GM08714 (cell line): ENCODE results near the gene ASXL1.
"Not testable (repeated sequence)": the region's sequence is repeated elsewhere in the genome, so short reads cannot be mapped to it uniquely, and the experiment has no call there.

Experiments
- H3K4me3 ChIP-seq: fragments of 200-500 bp; sonication (Bioruptor generic); 2 replicates; pipeline ENCODE4 v1.5.1; 2014; ENCODE audit warnings: mild to moderate bottlenecking, low read length, inconsistent platforms
- ZNF274 ChIP-seq: IDR thresholded peaks from 2 replicates; pipeline ENCODE4 v1.6.1; 2012; ENCODE audit warnings: mild to moderate bottlenecking, low read depth, low read length

The ASXL1 gene

DNA sequence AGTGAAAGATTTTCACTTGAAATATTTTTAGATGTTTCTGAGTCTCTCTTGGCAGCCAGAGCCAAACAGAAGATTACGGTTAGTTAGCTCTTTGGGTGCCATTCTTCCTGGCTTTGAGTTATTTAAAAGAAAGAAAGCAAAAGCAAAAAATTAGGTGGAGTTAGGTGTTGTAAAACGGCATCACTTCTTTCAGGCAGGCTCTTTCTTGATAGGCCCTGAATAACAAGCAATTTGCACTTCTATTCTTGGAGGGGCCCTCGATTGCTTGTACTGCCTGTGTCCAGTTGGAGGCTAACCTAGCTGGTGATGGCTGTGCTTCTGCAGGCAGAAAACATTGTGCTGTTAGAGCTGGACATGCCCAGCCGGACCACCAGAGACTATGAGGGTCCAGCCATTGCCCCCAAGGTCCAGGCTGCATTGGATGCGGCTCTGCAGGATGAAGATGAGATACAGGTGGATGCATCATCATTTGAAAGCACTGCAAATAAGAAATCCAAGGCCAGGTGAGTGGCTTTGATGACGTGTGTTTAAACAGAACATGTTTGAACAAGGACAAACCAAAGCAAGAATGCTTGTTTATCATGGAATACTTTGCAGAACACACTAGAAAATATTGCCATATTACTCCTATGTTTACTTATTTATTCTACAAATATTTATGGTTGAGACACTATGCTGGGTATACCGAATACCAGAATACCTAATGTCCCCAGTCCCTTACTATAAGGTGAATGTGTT lies 28.1 kb upstream of the ASXL1 start:
- H3K4me3 ChIP-seq = no peak overlapping the region
- no peak for TF ChIP-seq ZNF274

DNA sequence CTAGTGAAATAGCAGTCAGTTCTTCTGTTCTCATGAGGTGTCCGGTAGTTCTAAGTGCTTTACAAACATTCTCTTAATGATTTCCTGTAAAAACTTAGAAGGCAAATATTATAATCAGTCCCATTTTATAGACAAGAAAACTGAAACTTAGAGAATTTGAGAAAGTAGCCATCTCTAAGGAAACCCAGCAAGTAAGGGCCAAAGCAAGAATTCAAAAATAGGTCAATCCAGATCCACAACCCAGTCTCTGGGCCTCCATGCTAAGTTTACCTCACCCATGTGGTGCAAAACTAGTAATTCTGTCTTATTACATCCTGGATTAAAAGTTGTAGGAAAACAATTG lies 27.6 kb upstream of the ASXL1 start:
- TF ChIP-seq ZNF274 = no peak
- no peak overlapping the region for H3K4me3 ChIP-seq

DNA sequence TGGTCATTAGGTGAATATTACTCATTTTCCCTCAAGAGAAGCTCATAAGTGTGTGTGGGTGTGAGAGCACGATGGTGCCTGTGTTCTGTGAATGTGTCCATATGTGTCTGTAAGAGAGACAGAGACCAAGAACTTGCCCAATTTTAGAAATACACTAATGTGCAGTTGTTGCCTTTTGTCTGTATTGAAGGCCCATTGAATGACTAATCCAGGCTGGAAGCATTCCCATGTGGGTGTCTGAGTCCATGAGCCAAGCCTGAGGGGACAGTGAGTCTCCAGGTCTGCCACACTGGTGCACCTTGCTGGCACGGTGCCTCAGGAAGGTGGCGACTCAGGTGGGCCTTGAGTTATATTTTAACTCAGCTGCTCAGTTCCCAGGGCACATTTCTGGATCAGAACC lies 25.5 kb upstream of the ASXL1 start:
- TF ChIP-seq ZNF274 = no peak
- no peak overlapping the region; the same call in 1 of the 2 replicates for H3K4me3 ChIP-seq

DNA sequence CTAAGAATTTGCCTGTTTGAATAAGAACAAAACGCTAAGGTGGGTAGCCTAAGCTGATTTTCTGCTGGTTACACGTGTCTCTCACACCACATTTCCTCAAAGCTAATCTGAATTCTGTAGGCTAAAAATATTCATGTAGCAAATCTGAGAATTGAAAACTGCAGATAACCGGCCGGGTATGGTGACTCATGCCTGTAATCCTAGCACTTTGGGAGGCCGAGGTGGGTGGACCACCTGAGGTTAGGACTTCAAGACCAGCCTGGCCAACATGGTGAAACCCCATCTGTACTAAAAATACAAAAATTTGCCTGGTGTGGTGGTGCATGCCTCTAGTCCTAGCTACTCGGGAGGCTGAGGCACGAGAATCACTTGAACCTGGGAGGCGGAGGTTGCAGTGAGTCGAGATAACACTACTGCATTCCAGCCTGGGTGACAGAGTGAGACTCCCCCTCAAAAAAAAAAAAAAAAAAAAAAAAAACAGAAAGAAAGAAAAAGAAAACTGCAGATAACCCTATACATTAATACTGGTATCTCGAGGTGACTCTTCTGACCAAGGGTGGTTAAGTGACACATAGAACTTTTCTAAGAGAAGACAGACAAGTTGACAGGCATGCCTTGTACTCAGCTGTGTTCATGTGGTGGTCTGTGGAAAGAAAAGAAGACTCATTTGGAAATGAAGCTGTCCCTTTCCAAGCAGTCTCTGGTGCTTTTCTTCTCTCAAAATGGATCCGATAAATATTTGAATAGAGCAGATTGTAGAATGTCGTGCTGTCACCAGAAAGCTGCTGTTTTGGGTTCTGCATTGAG lies 24.7 kb upstream of the ASXL1 start:
- no peak overlapping the region; the same call in 1 of the 2 replicates for H3K4me3 ChIP-seq
- no peak for TF ChIP-seq ZNF274

GRCh38 chr20:32333988-32334885 lies 23.9 kb upstream of the ASXL1 start:
- no peak overlapping the region; the same call in 1 of the 2 replicates for H3K4me3 ChIP-seq
- TF ChIP-seq ZNF274 = no peak

DNA sequence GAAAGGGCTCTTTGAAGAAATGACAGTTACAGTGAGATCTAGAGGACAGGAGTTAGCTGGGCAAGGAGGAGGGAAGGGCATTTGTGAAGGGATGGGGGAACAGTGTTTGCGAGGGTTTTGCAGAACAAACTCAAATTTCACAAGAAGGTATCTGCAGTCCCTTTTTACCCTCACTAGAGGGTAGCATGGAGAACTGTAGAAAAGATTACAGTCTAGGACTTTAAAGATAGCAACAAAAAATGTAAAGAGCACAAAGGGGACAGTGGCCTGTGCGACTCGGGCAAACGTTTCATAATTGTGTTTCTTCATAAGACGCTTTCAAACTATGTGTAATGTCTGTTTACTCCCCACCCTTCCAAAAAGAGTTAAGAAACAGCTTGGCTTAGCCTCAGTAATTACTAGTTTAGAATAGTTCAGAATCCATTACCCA lies 21.2 kb upstream of the ASXL1 start:
- no peak for TF ChIP-seq ZNF274
- H3K4me3 ChIP-seq = no peak overlapping the region

DNA sequence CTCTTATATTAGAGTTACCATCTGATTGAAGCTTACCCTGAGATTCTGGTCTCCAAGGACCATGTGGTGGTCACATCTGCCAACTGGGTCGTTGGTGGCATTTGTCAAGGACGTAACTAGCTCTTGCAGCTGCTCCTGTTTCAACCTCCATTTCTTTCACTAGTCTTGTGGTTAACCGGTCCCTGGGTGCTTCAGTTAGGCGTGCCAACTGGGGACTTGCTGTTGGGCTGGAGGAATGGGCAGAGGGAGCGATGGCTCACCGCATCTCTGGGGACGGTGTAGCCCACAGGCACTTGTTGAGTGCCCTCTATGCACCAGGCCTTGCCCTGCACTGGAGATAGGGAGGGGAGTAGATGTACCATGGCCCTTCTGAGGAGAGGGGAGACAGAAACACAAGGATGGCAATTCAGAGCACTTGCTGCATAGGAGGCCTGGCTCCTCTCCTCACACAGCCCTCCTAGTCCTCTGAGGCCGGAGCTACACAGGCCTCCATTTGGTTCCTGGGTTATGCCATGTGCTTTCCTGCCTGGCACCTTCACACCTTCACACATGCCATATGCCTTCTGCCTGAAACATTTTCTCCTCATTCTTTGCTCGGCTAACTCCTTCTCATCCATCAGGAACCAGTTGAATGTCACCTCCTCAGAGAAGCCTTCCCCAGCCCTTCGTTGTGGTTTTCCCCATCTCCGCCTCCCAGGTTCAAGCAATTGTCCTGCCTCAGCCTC lies 20.0 kb upstream of the ASXL1 start:
- no peak for TF ChIP-seq ZNF274
- no peak overlapping the region for H3K4me3 ChIP-seq

DNA sequence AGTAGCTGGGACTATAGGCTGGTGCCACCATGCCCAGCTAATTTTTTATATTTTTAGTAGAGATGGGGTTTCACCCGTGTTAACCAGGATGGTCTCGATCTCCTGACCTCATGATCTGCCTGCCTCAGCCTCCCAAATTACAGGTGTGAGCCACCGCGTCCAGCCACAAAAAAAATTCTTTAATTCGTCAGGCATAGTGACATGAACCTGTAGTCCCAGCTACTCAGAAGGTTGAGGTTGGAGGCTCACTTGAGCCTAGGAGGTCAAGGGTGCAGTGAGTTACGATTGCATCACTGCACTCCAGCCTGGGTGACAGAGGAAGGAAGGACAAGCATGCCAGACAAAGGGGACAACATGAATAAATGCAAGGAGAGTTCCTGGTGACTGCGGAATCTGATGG lies 19.5 kb upstream of the ASXL1 start:
- H3K4me3 ChIP-seq = no peak overlapping the region
- TF ChIP-seq ZNF274 = no peak

DNA sequence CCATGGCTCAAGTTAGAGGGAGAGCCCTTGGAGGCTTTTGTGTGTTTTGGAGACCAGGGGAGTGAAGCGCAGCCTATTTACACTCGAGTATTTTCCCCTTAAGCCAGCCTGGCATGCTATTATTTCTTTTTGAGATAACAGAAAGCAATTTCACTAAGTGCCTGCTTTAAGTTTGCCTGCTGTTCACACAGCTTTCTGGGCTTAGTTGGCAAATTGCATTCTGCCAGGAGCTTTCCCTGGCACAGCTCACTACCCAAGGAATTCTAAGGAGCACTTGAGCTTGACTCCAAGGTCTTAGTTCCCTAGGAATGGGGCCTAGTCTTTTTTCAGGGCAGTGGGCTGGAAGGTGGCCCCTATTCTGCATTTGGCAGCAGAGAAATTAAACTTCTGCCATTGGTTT lies 19.0 kb upstream of the ASXL1 start:
- no peak for TF ChIP-seq ZNF274
- no peak overlapping the region for H3K4me3 ChIP-seq

DNA sequence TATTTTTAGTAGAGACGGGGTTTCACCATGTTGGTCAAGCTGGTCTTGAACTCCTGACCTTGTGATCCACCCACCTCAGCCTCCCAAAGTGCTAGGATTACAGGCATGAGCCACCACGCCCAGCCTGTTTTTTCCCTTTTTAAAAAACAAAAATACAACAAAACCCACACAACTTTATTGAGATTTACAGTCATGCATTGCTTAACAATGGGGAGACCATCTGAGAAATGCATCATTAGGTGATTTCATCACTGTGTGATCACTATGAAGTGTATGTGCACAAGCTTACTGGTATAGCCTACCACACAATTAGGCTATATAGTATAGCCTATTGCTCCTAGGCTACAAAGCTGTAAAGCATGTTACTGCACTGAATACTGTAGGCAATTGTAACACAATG lies 17.1 kb upstream of the ASXL1 start:
- not testable (repeated sequence) for H3K4me3 ChIP-seq

- H3K4me3 ChIP-seq = no peak overlapping the region
- no peak for TF ChIP-seq ZNF274
These were observed 14.7 kb upstream of the ASXL1 start for GRCh38 chr20:32343439-32343838.

DNA sequence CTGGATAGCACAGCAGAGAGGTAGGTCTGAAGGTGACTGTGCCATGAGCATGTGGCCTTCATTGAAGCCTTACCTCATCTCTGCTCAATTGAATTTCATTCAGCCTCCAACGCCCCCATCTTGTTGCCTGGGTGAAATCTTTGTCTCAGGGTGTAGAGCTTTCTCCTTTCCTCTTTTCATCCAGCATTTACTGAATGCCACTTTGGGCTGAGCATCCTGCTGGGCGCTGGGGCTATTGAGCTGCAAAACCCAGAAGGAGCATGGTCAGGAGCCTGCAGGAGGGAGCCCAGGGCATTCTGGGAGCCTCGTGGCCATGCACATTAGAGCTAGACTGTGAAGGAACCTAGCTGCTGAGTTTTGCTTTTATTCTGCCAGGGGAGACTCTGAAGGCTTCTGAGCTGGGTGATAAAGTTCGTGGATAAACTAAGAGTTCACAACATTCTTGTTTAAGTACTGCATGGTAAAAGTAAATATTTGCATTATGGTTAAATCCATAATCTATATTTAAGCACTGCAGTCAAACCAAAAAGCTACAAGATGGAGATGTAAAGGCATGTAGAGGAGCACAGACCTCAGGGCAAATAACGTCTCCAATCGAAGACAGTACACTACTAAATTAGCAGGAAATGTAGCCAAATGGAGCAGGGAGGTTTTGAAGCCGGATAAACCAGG lies 13.2 kb upstream of the ASXL1 start:
- no peak for TF ChIP-seq ZNF274
- no peak overlapping the region for H3K4me3 ChIP-seq

- no peak for TF ChIP-seq ZNF274
- H3K4me3 ChIP-seq = no peak overlapping the region
These were observed 9.9 kb upstream of the ASXL1 start for GRCh38 chr20:32348207-32348606.
